ENCODE data around the gene HVCN1.

- TF ChIP-seq YY1 (IDR thresholded peaks at IDR 0.05; ENCODE audit: low read depth, low read length) = no peak
- TF ChIP-seq RFX5 (IDR thresholded peaks at IDR 0.05; ENCODE audit: borderline replicate concordance, low read depth, low read length) = no peak
- TF ChIP-seq, protein P1, sequence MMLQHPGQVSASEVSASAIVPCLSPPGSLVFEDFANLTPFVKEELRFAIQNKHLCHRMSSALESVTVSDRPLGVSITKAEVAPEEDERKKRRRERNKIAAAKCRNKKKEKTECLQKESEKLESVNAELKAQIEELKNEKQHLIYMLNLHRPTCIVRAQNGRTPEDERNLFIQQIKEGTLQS (IDR thresholded peaks at IDR 0.05; ENCODE audit: insufficient read depth, low read depth, low read length) = no peak
- no peak for TF ChIP-seq POLR2AphosphoS5 (IDR thresholded peaks at IDR 0.05; ENCODE audit: low read depth, low read length)
- TF ChIP-seq CTCF (IDR thresholded peaks at IDR 0.05; ENCODE audit: control extremely low read depth in 1 of 3, insufficient read depth in 1 of 3, low read depth in 1 of 3, low read length in 3 of 3) = no peak
- no peak for TF ChIP-seq ASH2L (IDR thresholded peaks at IDR 0.05; ENCODE audit: low read length)
- no peak for TF ChIP-seq TAF1 (IDR thresholded peaks at IDR 0.05; ENCODE audit: low read depth, low read length)
- TF ChIP-seq RBBP5 (IDR thresholded peaks at IDR 0.05; ENCODE audit: borderline replicate concordance, low read depth, low read length) = no peak
- TF ChIP-seq SAP30 (IDR thresholded peaks at IDR 0.05; ENCODE audit: insufficient read depth, insufficient replicate concordance, low read length) = no peak
- TF ChIP-seq EP300 (IDR thresholded peaks at IDR 0.05; ENCODE audit: borderline replicate concordance in 1 of 2, low read depth in 2 of 2, low read length in 2 of 2) = no peak
- TF ChIP-seq JUND (IDR thresholded peaks at IDR 0.05; ENCODE audit: low read length) = no peak
- TF ChIP-seq JUN (IDR thresholded peaks at IDR 0.05; ENCODE audit: low read depth, low read length) = no peak
These were observed 27.5 kb downstream of the HVCN1 start for GRCh38 chr12:110661337-110661972.

Measured in H1 (cell line).